Measurements from ENCODE around the gene CD1D. TPM values are rescaled to one million over a fixed set of nuclear protein-coding genes. Genes with fewer than 3 reads are reported as not detected.

Gene CD1D
- polyA plus RNA-seq, 12 donors: 0.83 to 2.7 (median 1.5) TPM; not detected in 2

Other genes starting within 250 kb of the CD1D start
- 10 to 100 TPM in 11 of 12 donors, not detected in 1; 21.9 to 52.4 (median 32.0) TPM for gene KIRREL1, start 187.2 kb upstream of the CD1D start, polyA plus RNA-seq (ENCODE audit: insufficient read length in 12 of 12)
- under 1 TPM in 4 of 12 donors, not detected in 8; 0.09 to 0.70 (median 0.28) TPM for gene CD1A, start 73.5 kb downstream of the CD1D start, polyA plus RNA-seq (ENCODE audit: insufficient read length in 12 of 12)
- gene CD1C, start 109.0 kb downstream of the CD1D start, polyA plus RNA-seq (ENCODE audit: insufficient read length in 12 of 12): 1 to 10 TPM in 3 of 12 donors, under 1 TPM in 7, not detected in 2; 0.57 to 2.7 (median 0.94) TPM
- gene CD1B, start 150.6 kb downstream of the CD1D start, polyA plus RNA-seq (ENCODE audit: insufficient read length in 12 of 12): under 1 TPM in 1 of 12 donors, not detected in 11; 0.12 TPM
- under 1 TPM in 2 of 12 donors, not detected in 10; 0.39 to 0.48 TPM for gene CD1E, start 173.0 kb downstream of the CD1D start, polyA plus RNA-seq (ENCODE audit: insufficient read length in 12 of 12)
- gene OR10T2, start 218.6 kb downstream of the CD1D start, polyA plus RNA-seq (ENCODE audit: insufficient read length in 12 of 12): not detected
- not detected for gene OR10K2, start 245.3 kb downstream of the CD1D start, polyA plus RNA-seq (ENCODE audit: insufficient read length in 12 of 12)

Measured in muscle of arm (tissue), 12 donors.